ENCODE data around the gene BCL11A.

BCL11A gene

DNA sequence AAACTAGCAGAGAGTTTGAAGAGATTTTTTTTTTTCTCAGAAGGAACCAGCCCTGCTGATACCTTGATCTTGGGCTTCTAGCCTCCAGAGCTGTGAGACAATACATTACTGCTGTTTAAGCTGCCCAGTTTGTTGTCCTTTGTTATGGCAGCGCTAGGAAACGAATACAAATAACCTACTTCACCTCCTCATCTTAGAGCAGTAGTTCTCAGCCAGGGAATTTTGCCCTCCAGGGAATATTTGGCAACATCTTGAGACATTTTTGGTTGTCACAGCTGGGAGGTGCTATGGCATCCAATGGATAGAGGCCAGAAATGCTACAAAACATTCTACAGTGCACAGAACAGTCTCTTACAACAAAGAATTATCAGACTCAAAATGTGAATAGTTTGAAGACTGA, 43.9 kb upstream of the BCL11A start:
- no peak overlapping the region for H3K9ac ChIP-seq
- H4K20me1 ChIP-seq (ENCODE audit: insufficient read depth): no peaks in the 10 kb centered on the region
- no peak overlapping the region for H3K27ac ChIP-seq
- TF ChIP-seq, protein P1, sequence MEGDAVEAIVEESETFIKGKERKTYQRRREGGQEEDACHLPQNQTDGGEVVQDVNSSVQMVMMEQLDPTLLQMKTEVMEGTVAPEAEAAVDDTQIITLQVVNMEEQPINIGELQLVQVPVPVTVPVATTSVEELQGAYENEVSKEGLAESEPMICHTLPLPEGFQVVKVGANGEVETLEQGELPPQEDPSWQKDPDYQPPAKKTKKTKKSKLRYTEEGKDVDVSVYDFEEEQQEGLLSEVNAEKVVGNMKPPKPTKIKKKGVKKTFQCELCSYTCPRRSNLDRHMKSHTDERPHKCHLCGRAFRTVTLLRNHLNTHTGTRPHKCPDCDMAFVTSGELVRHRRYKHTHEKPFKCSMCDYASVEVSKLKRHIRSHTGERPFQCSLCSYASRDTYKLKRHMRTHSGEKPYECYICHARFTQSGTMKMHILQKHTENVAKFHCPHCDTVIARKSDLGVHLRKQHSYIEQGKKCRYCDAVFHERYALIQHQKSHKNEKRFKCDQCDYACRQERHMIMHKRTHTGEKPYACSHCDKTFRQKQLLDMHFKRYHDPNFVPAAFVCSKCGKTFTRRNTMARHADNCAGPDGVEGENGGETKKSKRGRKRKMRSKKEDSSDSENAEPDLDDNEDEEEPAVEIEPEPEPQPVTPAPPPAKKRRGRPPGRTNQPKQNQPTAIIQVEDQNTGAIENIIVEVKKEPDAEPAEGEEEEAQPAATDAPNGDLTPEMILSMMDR (conservative IDR thresholded peaks at IDR 0.05; ENCODE audit: low read depth, low read length): no peak
- no peaks in the 10 kb centered on the region for H3K79me2 ChIP-seq (ENCODE audit: insufficient read depth, low read depth)
- H3K27me3 ChIP-seq (ENCODE audit: insufficient read depth, low read depth): no peaks in the 10 kb centered on the region
- H3K36me3 ChIP-seq (ENCODE audit: insufficient read depth): no peaks in the 10 kb centered on the region
- H3K4me2 ChIP-seq: no peak overlapping the region
- H3K4me3 ChIP-seq (IDR thresholded peaks at IDR 0.05; ENCODE audit: insufficient read depth, low read depth, low read length): no peak overlapping the region
- no peaks in the 10 kb centered on the region for H3K4me1 ChIP-seq (ENCODE audit: low read depth, poor library complexity, severe bottlenecking)
- no peak overlapping the region for H2AFZ ChIP-seq (ENCODE audit: low read depth)

DNA sequence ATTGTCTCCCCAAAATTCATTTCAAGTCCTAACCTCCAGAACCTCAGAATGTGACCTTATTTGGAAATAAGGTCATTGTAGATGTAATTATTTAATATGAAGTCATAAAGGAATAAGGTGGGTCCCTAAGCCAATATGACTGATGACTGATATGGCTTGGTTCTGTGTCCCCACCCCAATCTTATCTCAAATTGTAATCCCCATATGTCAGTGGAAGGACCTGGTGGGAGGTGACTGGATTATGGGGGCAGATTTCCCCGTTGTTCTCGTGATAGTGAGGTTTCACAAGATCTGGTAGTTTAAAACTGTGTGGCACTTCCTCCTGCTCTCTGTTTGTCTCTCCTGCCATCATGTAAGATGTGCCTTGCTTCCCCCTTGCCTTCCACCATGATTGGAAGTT, 43.0 kb upstream of the BCL11A start:
- Histone ChIP-seq H3K27ac (no peak overlapping the region), H2AFZ (ENCODE audit: low read depth) (no peak overlapping the region), H4K20me1 (ENCODE audit: insufficient read depth) (no peaks in the 10 kb centered on the region), H3K4me2 (no peak overlapping the region), H3K4me3 (IDR thresholded peaks at IDR 0.05; ENCODE audit: insufficient read depth, low read depth, low read length) (no peak overlapping the region), H3K27me3 (ENCODE audit: insufficient read depth, low read depth) (no peaks in the 10 kb centered on the region), H3K36me3 (ENCODE audit: insufficient read depth) (no peaks in the 10 kb centered on the region), H3K4me1 (ENCODE audit: low read depth, poor library complexity, severe bottlenecking) (no peaks in the 10 kb centered on the region), H3K79me2 (ENCODE audit: insufficient read depth, low read depth) (no peaks in the 10 kb centered on the region), H3K9ac (no peak overlapping the region)
- TF ChIP-seq, protein P1 (conservative IDR thresholded peaks at IDR 0.05; ENCODE audit: low read depth, low read length): no peak

DNA sequence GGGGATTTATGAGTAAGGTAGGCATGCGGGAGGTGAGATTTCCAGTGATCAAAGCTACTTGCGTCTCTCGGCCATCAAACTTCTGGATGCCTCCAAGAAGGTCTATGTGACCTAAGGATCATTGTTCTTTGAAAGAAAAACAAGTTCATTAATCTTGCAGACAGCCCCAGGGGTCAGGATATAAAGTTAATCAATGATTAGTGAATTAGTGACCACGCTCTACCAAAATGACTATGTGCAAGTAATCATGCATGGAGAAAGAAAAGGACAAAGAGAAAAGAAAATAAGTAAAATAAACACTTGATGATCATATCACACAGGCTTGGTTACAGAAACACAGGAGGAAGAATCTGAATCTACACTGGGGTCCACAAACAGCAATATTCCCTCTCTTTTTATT, 42.5 kb upstream of the BCL11A start:
- Histone ChIP-seq H3K27ac (no peak overlapping the region), H3K79me2 (ENCODE audit: insufficient read depth, low read depth) (no peaks in the 10 kb centered on the region)

DNA sequence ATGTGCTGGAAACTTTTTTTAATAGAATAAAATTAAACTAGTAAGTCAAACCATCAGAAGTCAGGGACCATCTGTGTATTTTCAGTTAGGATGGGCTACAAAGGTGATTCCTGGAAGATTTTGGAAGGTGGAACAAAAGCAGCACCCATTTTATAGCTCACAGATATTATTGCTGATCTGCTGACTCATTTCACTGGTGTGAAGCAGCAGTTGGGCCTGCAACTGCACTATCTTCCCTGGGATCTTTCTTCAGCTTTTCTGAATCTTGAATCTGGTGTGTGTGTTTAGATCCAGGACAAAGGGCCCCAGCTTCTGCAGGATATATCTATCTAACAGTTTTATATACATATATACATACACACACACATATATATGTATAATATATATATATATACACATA, 35.6 kb upstream of the BCL11A start:
- Histone ChIP-seq H3K9ac (no peak overlapping the region), H4K20me1 (ENCODE audit: insufficient read depth) (no peaks in the 10 kb centered on the region), H3K27ac (no peak overlapping the region), H3K36me3 (ENCODE audit: insufficient read depth) (no peaks in the 10 kb centered on the region), H3K4me2 (no peak overlapping the region), H3K4me3 (IDR thresholded peaks at IDR 0.05; ENCODE audit: insufficient read depth, low read depth, low read length) (no peak overlapping the region), H3K79me2 (ENCODE audit: insufficient read depth, low read depth) (no peaks in the 10 kb centered on the region), H3K4me1 (ENCODE audit: low read depth, poor library complexity, severe bottlenecking) (no peaks in the 10 kb centered on the region), H3K27me3 (ENCODE audit: insufficient read depth, low read depth) (no peaks in the 10 kb centered on the region), H2AFZ (ENCODE audit: low read depth) (no peak overlapping the region)
- TF ChIP-seq, protein P1 (conservative IDR thresholded peaks at IDR 0.05; ENCODE audit: low read depth, low read length): no peak

More for the DNA sequence above, 42.5 kb upstream of the BCL11A start:
- Histone ChIP-seq H3K9ac (no peak overlapping the region), H2AFZ (ENCODE audit: low read depth) (no peak overlapping the region), H3K4me3 (IDR thresholded peaks at IDR 0.05; ENCODE audit: insufficient read depth, low read depth, low read length) (no peak overlapping the region), H3K36me3 (ENCODE audit: insufficient read depth) (no peaks in the 10 kb centered on the region), H4K20me1 (ENCODE audit: insufficient read depth) (no peaks in the 10 kb centered on the region), H3K4me2 (no peak overlapping the region), H3K4me1 (ENCODE audit: low read depth, poor library complexity, severe bottlenecking) (no peaks in the 10 kb centered on the region), H3K27me3 (ENCODE audit: insufficient read depth, low read depth) (no peaks in the 10 kb centered on the region)
- TF ChIP-seq, protein P1 (conservative IDR thresholded peaks at IDR 0.05; ENCODE audit: low read depth, low read length): no peak

Data from KMS-11 (cell line).